DND-41 (cell line): ENCODE data around the gene RNF212B.
"Not testable (repeated sequence)": the region's sequence is repeated elsewhere in the genome, so short reads cannot be mapped to it uniquely, and the experiment has no call there.

Experiments
- ATAC-seq: fragments of 200-7000 bp; cut with Tn5 transposase; 3 replicates; pipeline ENCODE4 v1.9.1; 2021; ENCODE audit warnings: low read depth; ENCODE audit not compliant: insufficient read depth
- DNase-seq: peaks from one replicate; pipeline ENCODE4 v3.0.0-alpha.2; 2020
- H2AFZ ChIP-seq: 2 replicates; pipeline ENCODE4 v1.6.0; 2012; ENCODE audit warnings: low read depth, low read length
- H3K27ac ChIP-seq: 2 replicates; pipeline ENCODE4 v1.5.1; 2012; ENCODE audit warnings: low read length, inconsistent platforms
- H3K27me3 ChIP-seq: fragments of 200-600 bp; sonication (generic); 2 replicates; pipeline ENCODE4 v1.6.0; 2012; ENCODE audit warnings: low read length, mild to moderate bottlenecking, inconsistent platforms; ENCODE audit not compliant: insufficient read depth, poor library complexity
- H3K36me3 ChIP-seq: 2 replicates; pipeline ENCODE4 v1.5.1; 2012; ENCODE audit warnings: low read length, inconsistent platforms; ENCODE audit not compliant: insufficient read depth
- H3K4me1 ChIP-seq: 2 replicates; pipeline ENCODE4 v1.5.1; 2012; ENCODE audit warnings: mild to moderate bottlenecking, low read length; ENCODE audit not compliant: insufficient read depth
- H3K4me2 ChIP-seq: 2 replicates; pipeline ENCODE4 v1.6.0; 2012; ENCODE audit warnings: mild to moderate bottlenecking, moderate library complexity, low read length, inconsistent platforms; ENCODE audit not compliant: insufficient read depth
- H3K4me3 ChIP-seq, 2 experiments: fragments of 200-600 bp in 1 of 2; shearing (Covaris generic) in 1 of 2; 2 replicates each; pipeline ENCODE4 v1.5.1; 2012 to 2016; ENCODE audit warnings: inconsistent platforms in 2 of 2, low read length in 2 of 2, mild to moderate bottlenecking in 2 of 2, low read depth in 1 of 2, moderate library complexity in 1 of 2
- H3K79me2 ChIP-seq: 2 replicates; pipeline ENCODE4 v1.6.0; 2012; ENCODE audit warnings: low read length, inconsistent platforms; ENCODE audit not compliant: insufficient read depth
- H3K9ac ChIP-seq: 2 replicates; pipeline ENCODE4 v1.6.0; 2012; ENCODE audit warnings: low read depth, mild to moderate bottlenecking, inconsistent platforms, low read length, moderate library complexity
- H3K9me3 ChIP-seq: 2 replicates; pipeline ENCODE4 v1.5.1; 2012; ENCODE audit warnings: low read length, moderate library complexity, mild to moderate bottlenecking, inconsistent platforms; ENCODE audit not compliant: insufficient read depth, severe bottlenecking
- H4K20me1 ChIP-seq: 2 replicates; pipeline ENCODE4 v1.6.0; 2012; ENCODE audit warnings: low read length; ENCODE audit not compliant: insufficient read depth
- CTCF ChIP-seq: IDR thresholded peaks from 2 replicates; pipeline ENCODE4 v1.5.1; 2012; ENCODE audit warnings: borderline replicate concordance, low read length, moderate library complexity, mild to moderate bottlenecking; ENCODE audit not compliant: poor library complexity, severe bottlenecking; ENCODE audit errors: extremely low read depth
- EZH2 ChIP-seq: IDR thresholded peaks from 3 replicates; pipeline ENCODE4 v1.6.1; 2012; ENCODE audit warnings: borderline replicate concordance, low read depth, mild to moderate bottlenecking, moderate library complexity, low read length, inconsistent platforms; ENCODE audit not compliant: severe bottlenecking

RNF212B gene

GRCh38 chr14:23217032-23218020 is 20.4 kb upstream of the RNF212B start:
- no peaks in the 10 kb centered on the region for H3K4me1 ChIP-seq
- no peaks in the 10 kb centered on the region for H3K9me3 ChIP-seq
- H2AFZ ChIP-seq = no peak overlapping the region
- no peak overlapping the region for H3K4me2 ChIP-seq
- TF ChIP-seq CTCF (no peak), EZH2 (no peak)
- no peak overlapping the region for H3K4me3 ChIP-seq
- H3K27me3 ChIP-seq = peaks cover 5% of the 10 kb centered on the region
- no peak for ATAC-seq
- DNase-seq = no peak
- no peaks in the 10 kb centered on the region for H3K36me3 ChIP-seq
- no peak overlapping the region for H3K27ac ChIP-seq
- H4K20me1 ChIP-seq = no peaks in the 10 kb centered on the region
- H3K79me2 ChIP-seq = no peaks in the 10 kb centered on the region
- H3K9ac ChIP-seq = no peak overlapping the region

GRCh38 chr14:23219075-23219474 is 18.7 kb upstream of the RNF212B start:
- H3K4me3 ChIP-seq = no peak overlapping the region
- H3K36me3 ChIP-seq = no peaks in the 10 kb centered on the region
- no peak overlapping the region for H3K9ac ChIP-seq
- H3K4me2 ChIP-seq = no peak overlapping the region
- DNase-seq (no peak), ATAC-seq (no peak)
- H3K4me1 ChIP-seq = no peaks in the 10 kb centered on the region
- H2AFZ ChIP-seq = no peak overlapping the region
- TF ChIP-seq CTCF (no peak), EZH2 (no peak)
- no peaks in the 10 kb centered on the region for H3K9me3 ChIP-seq
- H3K27ac ChIP-seq = no peak overlapping the region
- no peaks in the 10 kb centered on the region for H4K20me1 ChIP-seq
- H3K79me2 ChIP-seq = no peaks in the 10 kb centered on the region
- peaks cover 2% of the 10 kb centered on the region for H3K27me3 ChIP-seq

- not testable (repeated sequence) for H3K27me3 ChIP-seq, H3K9me3 ChIP-seq, H3K36me3 ChIP-seq, H3K4me2 ChIP-seq, H3K79me2 ChIP-seq, ATAC-seq, H4K20me1 ChIP-seq, H3K4me3 ChIP-seq, H3K9ac ChIP-seq, DNase-seq, H3K4me1 ChIP-seq, H3K27ac ChIP-seq, H2AFZ ChIP-seq
Measured at GRCh38 chr14:23224958-23225357, 12.8 kb upstream of the RNF212B start.

GRCh38 chr14:23227566-23227965 is 10.2 kb upstream of the RNF212B start:
- TF ChIP-seq EZH2 (no peak), CTCF (no peak)
- Histone ChIP-seq H2AFZ (no peak overlapping the region), H3K4me3 (no peak overlapping the region), H3K27ac (no peak overlapping the region), H3K36me3 (no peaks in the 10 kb centered on the region), H3K27me3 (no peaks in the 10 kb centered on the region), H3K4me1 (no peaks in the 10 kb centered on the region), H4K20me1 (no peaks in the 10 kb centered on the region), H3K79me2 (no peaks in the 10 kb centered on the region), H3K9me3 (no peaks in the 10 kb centered on the region), H3K4me2 (no peak overlapping the region), H3K9ac (no peak overlapping the region)
- ATAC-seq (no peak), DNase-seq (no peak)
